HepG2 (cell line): ENCODE data around the gene NFATC4. TPM values are rescaled to one million over a fixed set of nuclear protein-coding genes. Genes with fewer than 3 reads are reported as not detected.

Source experiments
- AFF4 ChIP-seq: sonication (generic); formaldehyde crosslinking; IDR thresholded peaks from 2 replicates; pipeline ENCODE4 v1.4.0; 2020; ENCODE audit warnings: missing genetic modification reagents
- ASH2L ChIP-seq: fragments of 300-600, 200-600 bp; sonication (generic); IDR thresholded peaks from 2 replicates; pipeline ENCODE4 v1.7.0; 2017; ENCODE audit warnings: low read depth, mild to moderate bottlenecking, moderate library complexity, mixed read lengths, low read length; ENCODE audit not compliant: insufficient read length
- ATF5 ChIP-seq: sonication (generic); formaldehyde crosslinking; IDR thresholded peaks from 2 replicates; pipeline ENCODE4 v1.4.0; 2020; ENCODE audit warnings: mild to moderate bottlenecking, low read depth, missing genetic modification reagents
- DMAP1 ChIP-seq: IDR thresholded peaks from 2 replicates; pipeline ENCODE4 v1.6.1; 2016
- HDAC2 ChIP-seq: sonication (generic); formaldehyde crosslinking; IDR thresholded peaks from 2 replicates; pipeline ENCODE4 v1.4.0; 2020; ENCODE audit warnings: missing genetic modification reagents
- HNF4A ChIP-seq: sonication (generic); formaldehyde crosslinking; IDR thresholded peaks from 2 replicates; pipeline ENCODE4 v1.4.0; 2020; ENCODE audit warnings: missing genetic modification reagents
- IRX3 ChIP-seq: sonication (generic); formaldehyde crosslinking; IDR thresholded peaks from 2 replicates; pipeline ENCODE4 v1.8.1; 2023; ENCODE audit warnings: mild to moderate bottlenecking, low read depth, missing genetic modification reagents, borderline replicate concordance
- JUND ChIP-seq: sonication (generic); formaldehyde crosslinking; IDR thresholded peaks from 2 replicates; pipeline ENCODE4 v1.8.0; 2022; ENCODE audit warnings: mild to moderate bottlenecking, missing genetic modification reagents
- MED1 ChIP-seq: sonication (generic); formaldehyde crosslinking; IDR thresholded peaks from 2 replicates; pipeline ENCODE4 v1.4.0; 2020; ENCODE audit warnings: missing genetic modification reagents
- MEF2D ChIP-seq: sonication (generic); formaldehyde crosslinking; IDR thresholded peaks from 2 replicates; pipeline ENCODE4 v1.5.1; 2020; ENCODE audit warnings: mild to moderate bottlenecking, missing genetic modification reagents
- RBM22 ChIP-seq: fragments of 200-400 bp; formaldehyde crosslinking; optimal IDR thresholded peaks from 2 replicates; pipeline ENCODE3; 2017; ENCODE audit warnings: mild to moderate bottlenecking, low read length, moderate library complexity
- RFXANK ChIP-seq: IDR thresholded peaks from 2 replicates; pipeline ENCODE4 v1.6.1; 2016
- SOX6 ChIP-seq, 2 experiments: fragments of 450-650 bp in 1 of 2; sonication (generic) in 1 of 2; formaldehyde crosslinking in 1 of 2; IDR thresholded peaks; 2 replicates each; pipeline versions ENCODE4 v1.4.0 to v1.6.1; 2017 to 2020; ENCODE audit warnings: antibody characterized with exemption in 1 of 2, mild to moderate bottlenecking in 1 of 2, missing genetic modification reagents in 1 of 2
- ZBTB7B ChIP-seq: sonication (generic); formaldehyde crosslinking; IDR thresholded peaks from 2 replicates; pipeline ENCODE4 v1.4.0; 2020; ENCODE audit warnings: missing genetic modification reagents
- ZC3H13 ChIP-seq: sonication (generic); formaldehyde crosslinking; IDR thresholded peaks from 2 replicates; pipeline ENCODE4 v1.8.1; 2023; ENCODE audit warnings: mild to moderate bottlenecking, missing genetic modification reagents, moderate library complexity
- ZMYM4 ChIP-seq: sonication (generic); formaldehyde crosslinking; IDR thresholded peaks from 2 replicates; pipeline ENCODE4 v1.8.1; 2023; ENCODE audit warnings: mild to moderate bottlenecking, missing genetic modification reagents
- ZNF484 ChIP-seq: sonication (generic); formaldehyde crosslinking; IDR thresholded peaks from 2 replicates; pipeline ENCODE4 v1.5.1; 2020; ENCODE audit warnings: mild to moderate bottlenecking, low read depth, missing genetic modification reagents, borderline replicate concordance
- ZNF558 ChIP-seq: sonication (generic); formaldehyde crosslinking; IDR thresholded peaks from 2 replicates; pipeline ENCODE4 v1.9.0; 2022; ENCODE audit warnings: mild to moderate bottlenecking, missing genetic modification reagents, borderline replicate concordance
- ZNF747 ChIP-seq: sonication (generic); formaldehyde crosslinking; IDR thresholded peaks from 2 replicates; pipeline ENCODE4 v1.8.1; 2023; ENCODE audit warnings: missing genetic modification reagents, mild to moderate bottlenecking, borderline replicate concordance
- ZNF879 ChIP-seq: sonication (generic); formaldehyde crosslinking; IDR thresholded peaks from 2 replicates; pipeline ENCODE4 v1.8.1; 2023; ENCODE audit warnings: missing genetic modification reagents
- polyA plus RNA-seq, 8 experiments: library from polyadenylated mRNA; depleted of rRNA in 3 of 8; stranded (reverse) in 7 of 8; unstranded in 1 of 8; fragments of >200 nt; fragmentation: Illumina TruSeq in 4 of 8; extraction: Trizol in 4 of 8; gene quantifications; 2 replicates each; pipeline versions ENCODE4 v1.2.1 to v1.2.3, GENCODE V29; 2011 to 2016; ENCODE audit warnings: low read depth in 4 of 8, missing spikeins in 1 of 8, mixed read lengths in 1 of 8; ENCODE audit not compliant: insufficient read depth in 1 of 8
- total RNA-seq, 5 experiments: library from RNA; depleted of rRNA; stranded (reverse); fragments of >200 nt; fragmentation: Illumina TruSeq; extraction: Trizol; gene quantifications; 2 replicates each; pipeline ENCODE4 v1.2.3, GENCODE V29; 2016; ENCODE audit warnings: low read depth in 1 of 5
- TF ChIP-seq, protein P1 (sequence below): sonication (generic); formaldehyde crosslinking; IDR thresholded peaks from 2 replicates; pipeline ENCODE4 v1.4.0; 2020; ENCODE audit warnings: missing genetic modification reagents, borderline replicate concordance
- TF ChIP-seq, protein P2 (sequence below): sonication (generic); formaldehyde crosslinking; IDR thresholded peaks from 2 replicates; pipeline ENCODE4 v1.4.0; 2020; ENCODE audit warnings: low read depth, mild to moderate bottlenecking, missing genetic modification reagents

Gene NFATC4
- total and polyA plus RNA-seq, 2 of the 13 experiments (the other 11 are each of a cell fraction or from before 2014, with no cell fraction given): 0.04 to 0.15 TPM

- no peak for TF ChIP-seq AFF4 (CRISPR knock-in tag)
- TF ChIP-seq, protein P1, sequence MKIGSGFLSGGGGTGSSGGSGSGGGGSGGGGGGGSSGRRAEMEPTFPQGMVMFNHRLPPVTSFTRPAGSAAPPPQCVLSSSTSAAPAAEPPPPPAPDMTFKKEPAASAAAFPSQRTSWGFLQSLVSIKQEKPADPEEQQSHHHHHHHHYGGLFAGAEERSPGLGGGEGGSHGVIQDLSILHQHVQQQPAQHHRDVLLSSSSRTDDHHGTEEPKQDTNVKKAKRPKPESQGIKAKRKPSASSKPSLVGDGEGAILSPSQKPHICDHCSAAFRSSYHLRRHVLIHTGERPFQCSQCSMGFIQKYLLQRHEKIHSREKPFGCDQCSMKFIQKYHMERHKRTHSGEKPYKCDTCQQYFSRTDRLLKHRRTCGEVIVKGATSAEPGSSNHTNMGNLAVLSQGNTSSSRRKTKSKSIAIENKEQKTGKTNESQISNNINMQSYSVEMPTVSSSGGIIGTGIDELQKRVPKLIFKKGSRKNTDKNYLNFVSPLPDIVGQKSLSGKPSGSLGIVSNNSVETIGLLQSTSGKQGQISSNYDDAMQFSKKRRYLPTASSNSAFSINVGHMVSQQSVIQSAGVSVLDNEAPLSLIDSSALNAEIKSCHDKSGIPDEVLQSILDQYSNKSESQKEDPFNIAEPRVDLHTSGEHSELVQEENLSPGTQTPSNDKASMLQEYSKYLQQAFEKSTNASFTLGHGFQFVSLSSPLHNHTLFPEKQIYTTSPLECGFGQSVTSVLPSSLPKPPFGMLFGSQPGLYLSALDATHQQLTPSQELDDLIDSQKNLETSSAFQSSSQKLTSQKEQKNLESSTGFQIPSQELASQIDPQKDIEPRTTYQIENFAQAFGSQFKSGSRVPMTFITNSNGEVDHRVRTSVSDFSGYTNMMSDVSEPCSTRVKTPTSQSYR (CRISPR knock-in tag): peak; percentile 69
- no peak for TF ChIP-seq ATF5 (CRISPR knock-in tag)
- peak; percentile 49; the same call in 1 of the 2 replicates for TF ChIP-seq ZBTB7B
- peak; percentile 12 for TF ChIP-seq HDAC2 (CRISPR knock-in tag)
- TF ChIP-seq, protein P2, sequence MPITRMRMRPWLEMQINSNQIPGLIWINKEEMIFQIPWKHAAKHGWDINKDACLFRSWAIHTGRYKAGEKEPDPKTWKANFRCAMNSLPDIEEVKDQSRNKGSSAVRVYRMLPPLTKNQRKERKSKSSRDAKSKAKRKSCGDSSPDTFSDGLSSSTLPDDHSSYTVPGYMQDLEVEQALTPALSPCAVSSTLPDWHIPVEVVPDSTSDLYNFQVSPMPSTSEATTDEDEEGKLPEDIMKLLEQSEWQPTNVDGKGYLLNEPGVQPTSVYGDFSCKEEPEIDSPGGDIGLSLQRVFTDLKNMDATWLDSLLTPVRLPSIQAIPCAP: no peak
- TF ChIP-seq ZNF484: no peak; the same call in 1 of the 2 replicates
- TF ChIP-seq MEF2D: peak; percentile 81
- TF ChIP-seq ZNF747 (CRISPR knock-in tag): no peak
- no peak for TF ChIP-seq IRX3 (CRISPR knock-in tag)
- no peak for TF ChIP-seq HNF4A (CRISPR knock-in tag)
- TF ChIP-seq ZNF879: no peak
- TF ChIP-seq ZNF558 (CRISPR knock-in tag): no peak
- TF ChIP-seq RFXANK: no peak
- no peak; the same call in 1 of the 2 replicates for TF ChIP-seq MED1 (CRISPR knock-in tag)
- no peak for TF ChIP-seq SOX6 (IDR thresholded peaks at IDR 0.05)
- no peak; the same call in 1 of the 2 replicates for TF ChIP-seq SOX6 (CRISPR knock-in tag; IDR thresholded peaks at IDR 0.05)
- TF ChIP-seq JUND: no peak
- TF ChIP-seq ZMYM4 (CRISPR knock-in tag): peak; percentile 58
- TF ChIP-seq ZC3H13 (CRISPR knock-in tag): no peak
- no peak for TF ChIP-seq RBM22
- no peak for TF ChIP-seq ASH2L
- TF ChIP-seq DMAP1 (CRISPR knock-in tag): 0 out of 2 replicates have a peak, but pooled peaks have one; percentile 35
These were observed 1.1 kb upstream of the NFATC4 start (continued) for GRCh38 chr14:24366721-24367513.
